ENCODE measurements around the gene FGR.

GRCh38 chr1:27684176-27684575 is 49.2 kb upstream of the FGR start:
- TF ChIP-seq, protein P1, sequence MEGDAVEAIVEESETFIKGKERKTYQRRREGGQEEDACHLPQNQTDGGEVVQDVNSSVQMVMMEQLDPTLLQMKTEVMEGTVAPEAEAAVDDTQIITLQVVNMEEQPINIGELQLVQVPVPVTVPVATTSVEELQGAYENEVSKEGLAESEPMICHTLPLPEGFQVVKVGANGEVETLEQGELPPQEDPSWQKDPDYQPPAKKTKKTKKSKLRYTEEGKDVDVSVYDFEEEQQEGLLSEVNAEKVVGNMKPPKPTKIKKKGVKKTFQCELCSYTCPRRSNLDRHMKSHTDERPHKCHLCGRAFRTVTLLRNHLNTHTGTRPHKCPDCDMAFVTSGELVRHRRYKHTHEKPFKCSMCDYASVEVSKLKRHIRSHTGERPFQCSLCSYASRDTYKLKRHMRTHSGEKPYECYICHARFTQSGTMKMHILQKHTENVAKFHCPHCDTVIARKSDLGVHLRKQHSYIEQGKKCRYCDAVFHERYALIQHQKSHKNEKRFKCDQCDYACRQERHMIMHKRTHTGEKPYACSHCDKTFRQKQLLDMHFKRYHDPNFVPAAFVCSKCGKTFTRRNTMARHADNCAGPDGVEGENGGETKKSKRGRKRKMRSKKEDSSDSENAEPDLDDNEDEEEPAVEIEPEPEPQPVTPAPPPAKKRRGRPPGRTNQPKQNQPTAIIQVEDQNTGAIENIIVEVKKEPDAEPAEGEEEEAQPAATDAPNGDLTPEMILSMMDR (IDR thresholded peaks at IDR 0.05), result no peak
- no peak for TF ChIP-seq EZH2phosphoT487 (IDR thresholded peaks at IDR 0.05)
- TF ChIP-seq EZH2 (IDR thresholded peaks at IDR 0.05), result no peak
